Measurements from ENCODE around the gene TPST1. TPM values are rescaled to one million over a fixed set of nuclear protein-coding genes. Genes with fewer than 3 reads are reported as not detected.

TPST1 gene
- total RNA-seq, 1 experiment from 2014 or later: 15.9 TPM

DNA sequence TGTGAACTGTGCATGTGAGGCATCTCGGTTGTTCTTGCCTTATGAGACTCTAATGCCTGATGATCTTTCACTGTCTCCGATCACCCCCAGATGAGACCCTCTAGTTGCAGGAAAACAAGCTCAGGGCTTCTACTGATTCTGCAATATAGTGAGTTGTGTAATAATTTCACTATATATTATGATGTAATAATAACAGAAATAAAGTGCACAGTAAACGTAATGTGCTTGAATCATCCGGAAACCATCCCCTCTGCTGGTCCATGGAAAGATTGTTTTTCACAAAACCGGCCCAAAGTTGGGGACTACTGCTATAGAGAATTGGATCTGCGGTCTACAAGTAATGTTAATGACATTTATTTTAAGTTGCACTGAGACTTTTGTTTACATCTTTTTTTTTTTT lies 126.7 kb downstream of the TPST1 start:
- Histone ChIP-seq H3K79me2 (ENCODE audit: insufficient read depth, low read length) (no peaks in the 10 kb centered on the region), H3K9me3 (ENCODE audit: control insufficient read depth, low read depth, low read length) (no peaks in the 10 kb centered on the region), H4K20me1 (ENCODE audit: control insufficient read depth, insufficient read depth, insufficient read length) (no peaks in the 10 kb centered on the region), H4K8ac (replicated peaks; ENCODE audit: insufficient read length, low read depth, low read length) (no peak overlapping the region), H3T11ph (ENCODE audit: low read length) (no peak overlapping the region), H3K23me2 (ENCODE audit: insufficient read length, low read depth, low read length, poor library complexity, severe bottlenecking) (no peaks in the 10 kb centered on the region), H4K5ac (ENCODE audit: insufficient read length, low read depth, low read length) (no peak overlapping the region), H3K18ac (ENCODE audit: insufficient read length, low read depth, low read length) (no peak overlapping the region), H2BK5ac (ENCODE audit: insufficient read length, low read length) (no peak overlapping the region), H2BK15ac (ENCODE audit: low read depth, low read length) (no peak overlapping the region), H3K4ac (ENCODE audit: low read depth, low read length) (no peak overlapping the region), H2BK120ac (ENCODE audit: low read depth, low read length, poor library complexity, severe bottlenecking) (no peak overlapping the region), H3K9ac (ENCODE audit: extremely low read depth, insufficient read length, low read length) (no peak overlapping the region), H2BK20ac (ENCODE audit: low read depth, low read length, poor library complexity, severe bottlenecking) (no peak overlapping the region), H3K23ac (ENCODE audit: insufficient read length, low read depth, low read length) (no peak overlapping the region), H3K4me1 (ENCODE audit: insufficient read depth, low read length) (no peaks in the 10 kb centered on the region), H2AFZ (ENCODE audit: low read length) (no peak overlapping the region), H3K14ac (ENCODE audit: insufficient read depth, low read length) (no peak overlapping the region), H2AK5ac (ENCODE audit: insufficient read length, low read length) (no peak overlapping the region), H4K91ac (ENCODE audit: insufficient read length, low read depth, low read length) (no peak overlapping the region), H3K79me1 (ENCODE audit: insufficient read depth, low read depth, low read length, poor library complexity, severe bottlenecking) (no peaks in the 10 kb centered on the region), H3K27ac (ENCODE audit: insufficient read length, low read depth, low read length) (no peak overlapping the region), H3K56ac (ENCODE audit: insufficient read length, low read depth, low read length) (no peak overlapping the region), H3K4me2 (ENCODE audit: insufficient read depth, insufficient read length, low read length) (no peak overlapping the region), H2BK12ac (ENCODE audit: insufficient read length, low read depth, low read length) (no peak overlapping the region), H3K27me3 (ENCODE audit: insufficient read depth, low read length) (no peaks in the 10 kb centered on the region)
- peaks cover 13 to 15% of the 10 kb centered on the region in 2 experiments for H3K9me3 Mint-ChIP-seq
- no peak for DNase-seq
- H3K4me1 Mint-ChIP-seq: no peaks in the 10 kb centered on the region
- WGBS (ENCODE audit: extremely low coverage, insufficient read length, low lambda C conversion rate): no CpG with 5 or more reads among the region's 6 CpGs
- TF ChIP-seq, protein P1, sequence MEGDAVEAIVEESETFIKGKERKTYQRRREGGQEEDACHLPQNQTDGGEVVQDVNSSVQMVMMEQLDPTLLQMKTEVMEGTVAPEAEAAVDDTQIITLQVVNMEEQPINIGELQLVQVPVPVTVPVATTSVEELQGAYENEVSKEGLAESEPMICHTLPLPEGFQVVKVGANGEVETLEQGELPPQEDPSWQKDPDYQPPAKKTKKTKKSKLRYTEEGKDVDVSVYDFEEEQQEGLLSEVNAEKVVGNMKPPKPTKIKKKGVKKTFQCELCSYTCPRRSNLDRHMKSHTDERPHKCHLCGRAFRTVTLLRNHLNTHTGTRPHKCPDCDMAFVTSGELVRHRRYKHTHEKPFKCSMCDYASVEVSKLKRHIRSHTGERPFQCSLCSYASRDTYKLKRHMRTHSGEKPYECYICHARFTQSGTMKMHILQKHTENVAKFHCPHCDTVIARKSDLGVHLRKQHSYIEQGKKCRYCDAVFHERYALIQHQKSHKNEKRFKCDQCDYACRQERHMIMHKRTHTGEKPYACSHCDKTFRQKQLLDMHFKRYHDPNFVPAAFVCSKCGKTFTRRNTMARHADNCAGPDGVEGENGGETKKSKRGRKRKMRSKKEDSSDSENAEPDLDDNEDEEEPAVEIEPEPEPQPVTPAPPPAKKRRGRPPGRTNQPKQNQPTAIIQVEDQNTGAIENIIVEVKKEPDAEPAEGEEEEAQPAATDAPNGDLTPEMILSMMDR (conservative IDR thresholded peaks at IDR 0.05): no peak
- H3K4me3 Mint-ChIP-seq: no peak overlapping the region
- no peak overlapping the region for H3K27ac Mint-ChIP-seq
- H3K36me3 Mint-ChIP-seq (ENCODE audit: insufficient read depth in 1 of 3, low read depth in 3 of 3): peaks cover 4 to 15% (median 5%) of the 10 kb centered on the region in 3 experiments; a peak in 6 of 7 replicates
- H3K27me3 Mint-ChIP-seq (ENCODE audit: low read depth): no peaks in the 10 kb centered on the region
